NCI-H2196 (cell line): ENCODE data around the gene PSMD13.
"Not testable (repeated sequence)": the region's sequence is repeated elsewhere in the genome, so short reads cannot be mapped to it uniquely, and the experiment has no call there.

Experiments
- DNase-seq: peaks from one replicate; lab custom pipeline; 2025; ENCODE audit not compliant: unreplicated experiment; lab: John Stamatoyannopoulos, UW

Gene PSMD13

GRCh38 chr11:216081-216974, 20.4 kb upstream of the PSMD13 start:
- no peak for DNase-seq

GRCh38 chr11:217704-218103, 19.1 kb upstream of the PSMD13 start:
- no peak for DNase-seq

- no peak for DNase-seq
Observed at GRCh38 chr11:218815-219593, 17.8 kb upstream of the PSMD13 start.

GRCh38 chr11:220641-221215, 16.0 kb upstream of the PSMD13 start:
- not testable (repeated sequence) for DNase-seq

GRCh38 chr11:221539-221938, 15.2 kb upstream of the PSMD13 start:
- no peak for DNase-seq

- no peak for DNase-seq
Observed at GRCh38 chr11:221998-222789, 14.6 kb upstream of the PSMD13 start.

GRCh38 chr11:223026-223789, 13.6 kb upstream of the PSMD13 start:
- DNase-seq: no peak

- DNase-seq: no peak
Observed at GRCh38 chr11:223884-224283, 12.9 kb upstream of the PSMD13 start.

GRCh38 chr11:224424-224823, 12.4 kb upstream of the PSMD13 start:
- DNase-seq: no peak

GRCh38 chr11:225734-226453, 10.9 kb upstream of the PSMD13 start:
- no peak for DNase-seq

GRCh38 chr11:227824-228379, 8.9 kb upstream of the PSMD13 start:
- DNase-seq: no peak

- no peak for DNase-seq
Observed at GRCh38 chr11:230431-230830, 6.3 kb upstream of the PSMD13 start.

- DNase-seq: no peak
Observed at GRCh38 chr11:232783-233565, 3.8 kb upstream of the PSMD13 start.

- no peak for DNase-seq
Observed at GRCh38 chr11:235180-235579, 1.6 kb upstream of the PSMD13 start.

GRCh38 chr11:235609-235996, 1.2 kb upstream of the PSMD13 start:
- DNase-seq: no peak

- DNase-seq: peak; percentile 87
Observed at GRCh38 chr11:235997-236773, 591 bp upstream of the PSMD13 start, which contains the start of gene SIRT3. TSS of gene SIRT3 (minus strand) at chr11:236342. CDS start at chr11:236328, 14 bp downstream.

GRCh38 chr11:238346-238745, 1.6 kb downstream of the PSMD13 start:
- not testable (repeated sequence) for DNase-seq

GRCh38 chr11:240315-240714, 3.5 kb downstream of the PSMD13 start:
- DNase-seq: no peak
